IPS-20b (cell line): ENCODE data around the gene IFIT1B.

Experiments used
- H3K27ac ChIP-seq: one replicate; pipeline ENCODE4 v1.5.1; 2013; ENCODE audit warnings: low read length
- H3K27me3 ChIP-seq: 2 replicates; pipeline ENCODE4 v1.6.1; 2013; ENCODE audit warnings: mild to moderate bottlenecking, low read length, inconsistent platforms; ENCODE audit not compliant: insufficient read depth
- H3K36me3 ChIP-seq: 2 replicates; pipeline ENCODE4 v1.6.1; 2013; ENCODE audit warnings: low read depth, mild to moderate bottlenecking, inconsistent platforms, low read length, moderate library complexity; ENCODE audit not compliant: insufficient read depth
- H3K4me1 ChIP-seq: 2 replicates; pipeline ENCODE4 v1.6.1; 2013; ENCODE audit warnings: mild to moderate bottlenecking, control low read depth, inconsistent platforms, low read length, moderate library complexity; ENCODE audit not compliant: insufficient read depth
- H3K4me3 ChIP-seq: 2 replicates; pipeline ENCODE4 v1.5.1; 2013; ENCODE audit warnings: mild to moderate bottlenecking, low read length, inconsistent platforms
- H3K9ac ChIP-seq: 2 replicates; pipeline ENCODE4 v1.6.1; 2013; ENCODE audit warnings: low read depth, mild to moderate bottlenecking, inconsistent platforms, low read length, moderate library complexity
- H3K9me3 ChIP-seq: 2 replicates; pipeline ENCODE4 v1.6.1; 2013; ENCODE audit warnings: mild to moderate bottlenecking, low read depth, low read length, inconsistent platforms; ENCODE audit not compliant: insufficient read depth

Gene IFIT1B

GRCh38 chr10:89368129-89368528, 9.7 kb upstream of the IFIT1B start:
- no peak overlapping the region for H3K9ac ChIP-seq
- no peak overlapping the region for H3K4me3 ChIP-seq
- H3K9me3 ChIP-seq, result no peaks in the 10 kb centered on the region
- H3K27me3 ChIP-seq, result no peaks in the 10 kb centered on the region
- H3K4me1 ChIP-seq, result peaks cover 4% of the 10 kb centered on the region; the same call in 1 of the 2 replicates
- no peaks in the 10 kb centered on the region for H3K36me3 ChIP-seq
- no peak overlapping the region for H3K27ac ChIP-seq

- H3K9me3 ChIP-seq, result no peaks in the 10 kb centered on the region
- no peaks in the 10 kb centered on the region for H3K36me3 ChIP-seq
- no peak overlapping the region for H3K4me3 ChIP-seq
- H3K9ac ChIP-seq, result no peak overlapping the region
- H3K27ac ChIP-seq, result no peak overlapping the region
- H3K27me3 ChIP-seq, result no peaks in the 10 kb centered on the region
- H3K4me1 ChIP-seq, result peaks cover 4% of the 10 kb centered on the region; the same call in 1 of the 2 replicates
Measured at GRCh38 chr10:89369156-89370105, 8.4 kb upstream of the IFIT1B start.

- H3K9me3 ChIP-seq, result no peaks in the 10 kb centered on the region
- no peaks in the 10 kb centered on the region for H3K36me3 ChIP-seq
- no peak overlapping the region for H3K4me3 ChIP-seq
- no peak overlapping the region for H3K9ac ChIP-seq
- H3K27ac ChIP-seq, result no peak overlapping the region
- H3K27me3 ChIP-seq, result no peaks in the 10 kb centered on the region
- peaks cover 4% of the 10 kb centered on the region; the same call in 1 of the 2 replicates for H3K4me1 ChIP-seq
Measured at GRCh38 chr10:89371079-89371478, 6.8 kb upstream of the IFIT1B start.

GRCh38 chr10:89371987-89372386, 5.9 kb upstream of the IFIT1B start:
- Histone ChIP-seq H3K4me1 (peaks cover 4% of the 10 kb centered on the region; the same call in 1 of the 2 replicates), H3K27ac (no peak overlapping the region), H3K9ac (no peak overlapping the region), H3K27me3 (no peaks in the 10 kb centered on the region), H3K4me3 (no peak overlapping the region), H3K36me3 (no peaks in the 10 kb centered on the region), H3K9me3 (no peaks in the 10 kb centered on the region)

- no peak overlapping the region for H3K4me3 ChIP-seq
- H3K27me3 ChIP-seq, result no peaks in the 10 kb centered on the region
- H3K4me1 ChIP-seq, result peaks cover 9% of the 10 kb centered on the region; the same call in 1 of the 2 replicates
- no peak overlapping the region for H3K9ac ChIP-seq
- H3K27ac ChIP-seq, result no peak overlapping the region
- H3K36me3 ChIP-seq, result no peaks in the 10 kb centered on the region
- no peaks in the 10 kb centered on the region for H3K9me3 ChIP-seq
Measured at GRCh38 chr10:89373916-89374711, 3.7 kb upstream of the IFIT1B start.

- H3K27me3 ChIP-seq, result no peaks in the 10 kb centered on the region
- H3K9ac ChIP-seq, result no peak overlapping the region
- H3K9me3 ChIP-seq, result no peaks in the 10 kb centered on the region
- no peaks in the 10 kb centered on the region for H3K36me3 ChIP-seq
- peaks cover 6% of the 10 kb centered on the region; the same call in 1 of the 2 replicates for H3K4me1 ChIP-seq
- H3K27ac ChIP-seq, result no peak overlapping the region
- H3K4me3 ChIP-seq, result no peak overlapping the region
Measured at GRCh38 chr10:89374713-89375141, 3.1 kb upstream of the IFIT1B start.

- H3K9ac ChIP-seq, result no peak overlapping the region
- H3K27me3 ChIP-seq, result no peaks in the 10 kb centered on the region
- H3K4me1 ChIP-seq, result peaks cover 6% of the 10 kb centered on the region; the same call in 1 of the 2 replicates
- H3K4me3 ChIP-seq, result no peak overlapping the region
- no peaks in the 10 kb centered on the region for H3K36me3 ChIP-seq
- no peaks in the 10 kb centered on the region for H3K9me3 ChIP-seq
- no peak overlapping the region for H3K27ac ChIP-seq
Measured at GRCh38 chr10:89379103-89379502, 1.2 kb downstream of the IFIT1B start.

- Histone ChIP-seq H3K4me1 (peaks cover 5% of the 10 kb centered on the region; the same call in 1 of the 2 replicates), H3K9ac (no peak overlapping the region)
Measured at GRCh38 chr10:89382757-89383156, 4.9 kb downstream of the IFIT1B start.

GRCh38 chr10:89384474-89385340, 6.9 kb downstream of the IFIT1B start:
- Histone ChIP-seq H3K4me3 (no peak overlapping the region), H3K36me3 (no peaks in the 10 kb centered on the region), H3K27me3 (no peaks in the 10 kb centered on the region), H3K9me3 (no peaks in the 10 kb centered on the region), H3K4me1 (no peaks in the 10 kb centered on the region), H3K9ac (no peak overlapping the region), H3K27ac (no peak overlapping the region)

More at GRCh38 chr10:89382757-89383156, 4.9 kb downstream of the IFIT1B start:
- Histone ChIP-seq H3K27me3 (no peaks in the 10 kb centered on the region), H3K9me3 (no peaks in the 10 kb centered on the region), H3K27ac (no peak overlapping the region), H3K4me3 (no peak overlapping the region), H3K36me3 (no peaks in the 10 kb centered on the region)

GRCh38 chr10:89388806-89389205, 10.9 kb downstream of the IFIT1B start:
- H3K36me3 ChIP-seq, result no peaks in the 10 kb centered on the region
- H3K4me3 ChIP-seq, result no peak overlapping the region
- no peak overlapping the region for H3K27ac ChIP-seq
- H3K9me3 ChIP-seq, result no peaks in the 10 kb centered on the region
- no peaks in the 10 kb centered on the region for H3K27me3 ChIP-seq
- H3K9ac ChIP-seq, result no peak overlapping the region
- H3K4me1 ChIP-seq, result peaks cover 6% of the 10 kb centered on the region; the same call in 1 of the 2 replicates

- Histone ChIP-seq H3K36me3 (no peaks in the 10 kb centered on the region), H3K4me1 (peaks cover 6% of the 10 kb centered on the region; the same call in 1 of the 2 replicates), H3K9me3 (no peaks in the 10 kb centered on the region), H3K9ac (no peak overlapping the region), H3K4me3 (no peak overlapping the region), H3K27me3 (no peaks in the 10 kb centered on the region), H3K27ac (no peak overlapping the region)
Measured at GRCh38 chr10:89389254-89389653, 11.4 kb downstream of the IFIT1B start.
